Neutrophil (primary cell): ENCODE measurements around the gene PITRM1.

Source experiments
- H3K27ac ChIP-seq: fragments of 200-600 bp; sonication (generic); 2 replicates; pipeline ENCODE4 v1.5.1; 2016; ENCODE audit warnings: mild to moderate bottlenecking, moderate library complexity
- H3K27me3 ChIP-seq: fragments of 200-600 bp; sonication (generic); 2 replicates; pipeline ENCODE4 v1.6.0; 2016; ENCODE audit warnings: mild to moderate bottlenecking
- H3K36me3 ChIP-seq: fragments of 200-600 bp; sonication (generic); 2 replicates; pipeline ENCODE4 v1.5.1; 2017
- H3K4me1 ChIP-seq, 2 experiments: fragments of 200-600 bp in 1 of 2; sonication (generic) in 1 of 2; 1 replicate in 1 of 2; 2 replicates in 1 of 2; pipeline versions ENCODE4 v1.5.1 to v1.6.1; 2013 to 2016; ENCODE audit warnings: low read depth in 1 of 2, low read length in 1 of 2, mild to moderate bottlenecking in 1 of 2, moderate library complexity in 1 of 2; ENCODE audit not compliant: control insufficient read depth in 1 of 2, insufficient read depth in 1 of 2
- H3K4me3 ChIP-seq, 2 experiments: fragments of 200-600 bp in 1 of 2; sonication (generic) in 1 of 2; 1 replicate in 1 of 2; 2 replicates in 1 of 2; pipeline ENCODE4 v1.5.1; 2013 to 2016; ENCODE audit warnings: low read depth in 1 of 2, low read length in 1 of 2, mild to moderate bottlenecking in 1 of 2, moderate library complexity in 1 of 2
- H3K9me3 ChIP-seq: fragments of 200-600 bp; sonication (generic); 2 replicates; pipeline ENCODE4 v1.5.1; 2016
- CTCF ChIP-seq: fragments of 200-600 bp; sonication (generic); IDR thresholded peaks from 2 replicates; pipeline ENCODE4 v1.5.1; 2016; ENCODE audit warnings: antibody characterized with exemption

The PITRM1 gene

GRCh38 chr10:3126249-3126648 lies 46.3 kb downstream of the PITRM1 start:
- H3K9me3 ChIP-seq = no peaks in the 10 kb centered on the region
- TF ChIP-seq CTCF = no peak
- H3K27ac ChIP-seq = no peak overlapping the region
- H3K4me1 ChIP-seq = peaks cover 3% of the 10 kb centered on the region in 2 experiments
- no peaks in the 10 kb centered on the region for H3K36me3 ChIP-seq
- no peak overlapping the region for H3K4me3 ChIP-seq
- H3K27me3 ChIP-seq = no peaks in the 10 kb centered on the region

- no peak overlapping the region for H3K27ac ChIP-seq
- H3K27me3 ChIP-seq = no peaks in the 10 kb centered on the region
- H3K4me3 ChIP-seq = no peak overlapping the region
- H3K4me1 ChIP-seq = no peaks in the 10 kb centered on the region
- no peaks in the 10 kb centered on the region for H3K36me3 ChIP-seq
- no peak for TF ChIP-seq CTCF
- H3K9me3 ChIP-seq = no peaks in the 10 kb centered on the region
Observed at GRCh38 chr10:3125527-3126170, 46.9 kb downstream of the PITRM1 start.

- no peaks in the 10 kb centered on the region for H3K36me3 ChIP-seq
- no peak overlapping the region for H3K4me3 ChIP-seq
- no peak for TF ChIP-seq CTCF
- H3K9me3 ChIP-seq = no peaks in the 10 kb centered on the region
- H3K4me1 ChIP-seq = no peaks in the 10 kb centered on the region
- no peaks in the 10 kb centered on the region for H3K27me3 ChIP-seq
- no peak overlapping the region for H3K27ac ChIP-seq
Observed at GRCh38 chr10:3124412-3125175, 48.0 kb downstream of the PITRM1 start.

GRCh38 chr10:3123571-3124411 lies 48.8 kb downstream of the PITRM1 start:
- no peaks in the 10 kb centered on the region for H3K4me1 ChIP-seq
- H3K4me3 ChIP-seq = no peak overlapping the region
- no peak overlapping the region for H3K27ac ChIP-seq
- no peaks in the 10 kb centered on the region for H3K36me3 ChIP-seq
- no peaks in the 10 kb centered on the region for H3K9me3 ChIP-seq
- TF ChIP-seq CTCF = no peak
- H3K27me3 ChIP-seq = no peaks in the 10 kb centered on the region

- Histone ChIP-seq H3K4me1 (no peaks in the 10 kb centered on the region), H3K27ac (no peak overlapping the region), H3K36me3 (no peaks in the 10 kb centered on the region), H3K4me3 (no peak overlapping the region), H3K9me3 (no peaks in the 10 kb centered on the region), H3K27me3 (no peaks in the 10 kb centered on the region)
- TF ChIP-seq CTCF = no peak
Observed at GRCh38 chr10:3122486-3123205, 49.9 kb downstream of the PITRM1 start.
